SH-SY5Y (cell line): ENCODE data around the gene ZNF425.

Experiments used
- GATA2 ChIP-seq: IDR thresholded peaks from 2 replicates; pipeline ENCODE4 v1.6.1; 2011; ENCODE audit warnings: mild to moderate bottlenecking, low read depth, low read length
- GATA3 ChIP-seq: IDR thresholded peaks from 2 replicates; pipeline ENCODE4 v1.6.1; 2011; ENCODE audit warnings: low read depth, mild to moderate bottlenecking, low read length, moderate library complexity

- TF ChIP-seq GATA2 (no peak), GATA3 (no peak)
These were observed 50.8 kb downstream of the ZNF425 start for GRCh38 chr7:149075286-149075685.
